Activated naive CD4-positive, alpha-beta T cell treated with Interleukin-2 at 50 U/mL for 16 hours (primary cell): ENCODE results near the gene OCEL1.

Experiments
- DNase-seq: peaks from one replicate; pipeline ENCODE4 v3.0.0-alpha.2; 2020

Gene OCEL1

DNA sequence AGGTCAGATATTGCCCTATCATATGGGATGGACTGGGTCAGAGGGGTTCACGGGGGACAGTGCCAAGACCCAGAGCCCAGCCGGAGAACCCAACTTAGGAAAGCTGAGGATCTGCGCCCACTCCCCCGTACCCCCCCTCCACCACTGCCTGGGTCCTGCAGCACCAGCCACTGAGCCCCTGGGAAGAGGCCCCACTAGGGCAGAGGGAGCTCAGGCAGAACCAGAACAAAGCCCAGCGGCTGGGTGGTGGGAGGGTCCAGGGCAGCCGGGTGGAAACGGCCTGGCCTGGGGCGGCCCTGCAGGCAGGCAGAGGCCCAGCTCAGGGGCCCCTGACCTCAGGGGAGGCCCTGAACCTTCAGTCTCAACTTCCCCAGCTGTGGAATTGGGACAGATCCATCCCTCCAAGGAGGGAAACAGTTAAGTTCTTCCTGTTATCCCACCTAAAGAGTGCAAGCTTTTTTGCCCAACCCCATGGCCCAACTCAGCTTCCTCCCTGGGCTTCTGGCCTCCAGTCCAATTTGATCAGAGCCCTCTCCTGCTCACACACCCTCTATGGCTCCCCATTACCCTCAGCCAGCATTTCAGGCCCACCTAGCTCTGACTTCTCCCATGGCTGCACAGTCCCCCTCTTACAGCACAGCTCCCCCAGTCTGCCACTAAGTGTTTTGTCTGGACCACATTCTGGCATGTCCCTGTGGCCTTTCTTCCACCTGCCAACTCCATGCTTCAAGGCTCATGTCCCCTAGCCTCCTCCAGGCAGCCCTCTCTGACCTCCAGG lies 16.6 kb downstream of the OCEL1 start:
- DNase-seq, result no peak

DNA sequence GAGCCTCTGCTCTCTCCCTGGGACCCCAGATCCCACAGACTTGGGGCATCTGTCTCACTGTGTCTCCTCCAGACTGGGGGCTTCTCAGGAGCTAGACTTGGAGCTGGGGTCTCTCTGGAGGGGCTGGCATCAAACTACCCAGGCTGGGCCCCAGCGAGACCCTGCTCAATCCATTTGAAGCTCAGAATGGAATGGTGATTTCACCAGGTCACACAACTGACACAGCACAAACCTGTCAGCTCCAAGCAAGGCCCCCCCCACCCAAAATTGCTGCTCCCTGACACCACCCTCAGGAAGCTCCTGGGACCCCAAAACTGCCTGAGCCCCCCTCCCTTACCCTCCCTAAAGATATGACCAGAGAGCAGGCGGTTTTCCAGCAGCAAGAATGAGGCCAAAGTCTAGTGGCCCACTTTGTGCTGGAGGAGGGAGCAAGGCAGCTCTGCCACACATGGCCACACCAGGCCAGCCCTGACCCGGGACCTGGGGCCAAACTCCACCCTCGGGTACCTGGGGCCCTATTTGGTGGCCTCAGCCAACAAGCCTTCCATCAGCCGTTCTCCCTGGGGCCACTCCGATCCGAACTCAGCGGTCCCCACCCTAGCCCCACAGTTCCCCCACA lies 17.3 kb downstream of the OCEL1 start:
- DNase-seq, result no peak

DNA sequence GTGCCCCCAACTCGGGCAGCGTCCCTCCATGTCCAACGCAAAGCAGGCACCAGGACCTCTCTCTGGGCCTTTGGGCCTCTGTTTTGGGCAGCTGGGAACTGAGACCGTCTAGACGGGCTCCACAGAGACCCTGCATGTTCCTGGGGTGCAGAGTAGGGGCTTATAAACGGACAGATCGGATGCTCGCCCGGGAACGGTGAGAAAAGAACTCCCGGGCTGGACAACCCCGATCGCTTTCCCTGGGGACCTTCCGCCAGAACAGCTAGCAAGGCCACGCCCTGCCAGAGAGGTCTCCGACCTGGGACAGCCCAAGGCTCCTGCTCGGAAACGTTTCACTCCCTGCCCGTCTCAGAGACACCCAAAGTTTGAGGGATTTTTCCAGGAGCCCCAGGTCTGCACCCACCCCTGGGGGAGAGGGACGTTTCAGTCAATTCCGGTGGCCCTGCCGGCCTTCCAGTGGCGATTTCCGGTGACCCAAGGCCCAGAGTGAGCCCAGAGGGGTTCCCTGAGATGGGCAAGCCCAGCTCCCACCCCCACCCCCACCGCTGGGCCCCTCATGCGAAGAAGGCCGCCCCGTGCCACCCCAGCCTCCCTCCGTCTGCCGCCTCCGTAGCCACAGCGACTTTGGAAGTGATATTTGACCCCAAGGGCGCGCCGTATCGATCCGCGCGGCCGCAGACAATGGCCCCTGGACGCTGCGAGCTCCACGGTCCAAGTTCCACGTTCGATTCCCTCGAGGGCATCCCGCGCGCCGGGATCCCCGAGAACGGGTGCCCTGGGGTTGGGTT lies 18.0 kb downstream of the OCEL1 start:
- no peak for DNase-seq

- DNase-seq, result no peak
These were observed 18.9 kb downstream of the OCEL1 start for GRCh38 chr19:17244618-17245534.

DNA sequence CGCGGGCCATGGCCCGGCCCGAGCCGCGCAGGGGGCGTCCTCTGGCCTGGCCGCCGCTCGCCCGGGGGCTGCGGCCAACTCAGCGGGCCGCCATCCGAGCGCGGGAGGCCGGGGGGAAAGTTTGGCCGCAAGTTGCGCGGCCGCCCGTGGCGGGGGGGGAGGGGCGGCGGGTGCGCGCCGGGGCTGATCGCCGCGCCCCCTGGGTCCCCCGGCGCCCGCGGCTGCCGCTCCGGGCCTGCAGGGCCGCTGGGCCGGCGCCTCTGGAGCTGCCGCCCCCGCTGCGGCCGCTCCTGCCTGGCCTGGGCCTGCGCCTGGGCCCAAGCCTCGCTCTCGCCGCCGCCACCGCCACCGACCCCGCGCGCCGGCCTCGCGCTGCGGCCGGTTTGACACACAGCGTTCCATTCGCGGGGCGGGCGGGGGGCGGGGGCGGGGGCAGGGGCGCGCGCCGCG lies 19.5 kb downstream of the OCEL1 start, which contains the start of gene NR2F6:
NR2F6 (minus strand) TSS at position 385 of the 450 bp plus-strand sequence. CDS start 699 bp downstream, outside the sequence.
- no peak for DNase-seq

DNA sequence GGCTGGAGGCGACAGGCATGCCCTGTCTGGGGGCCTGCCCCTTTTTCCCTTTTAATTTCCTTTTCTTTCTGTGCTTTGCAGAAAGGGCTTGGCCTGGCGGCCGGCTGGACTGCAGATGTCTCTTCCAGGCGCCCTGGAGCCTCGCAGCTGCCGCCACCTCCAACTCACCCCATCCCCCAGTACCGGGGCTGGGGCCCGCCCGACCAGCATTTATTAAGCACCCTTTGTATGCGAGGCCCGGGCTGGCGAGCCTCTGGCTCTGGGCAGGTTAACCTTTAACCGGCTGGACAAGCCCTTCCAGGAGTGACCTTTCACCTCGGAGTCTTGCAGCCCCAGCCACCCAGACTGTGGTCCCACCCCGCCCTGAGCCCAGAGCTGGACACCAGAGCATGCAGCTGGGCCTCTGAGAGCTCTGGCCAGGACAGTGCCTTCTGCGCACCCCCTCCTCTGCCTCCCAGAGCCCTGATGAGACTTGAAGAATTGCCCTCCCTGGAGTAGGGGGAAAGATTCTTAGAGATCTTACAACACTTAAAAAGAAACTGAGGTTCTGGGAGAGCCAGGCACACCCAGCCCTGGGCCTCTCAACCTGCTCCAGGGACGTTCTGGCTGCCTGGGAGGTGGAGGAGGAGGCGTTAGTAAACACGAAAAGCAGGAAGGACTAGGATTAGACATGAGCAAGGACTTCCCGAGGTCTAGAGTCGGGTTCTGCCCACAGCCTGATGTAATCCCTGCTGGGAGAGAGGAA lies 20.8 kb downstream of the OCEL1 start:
- DNase-seq, result no peak

DNA sequence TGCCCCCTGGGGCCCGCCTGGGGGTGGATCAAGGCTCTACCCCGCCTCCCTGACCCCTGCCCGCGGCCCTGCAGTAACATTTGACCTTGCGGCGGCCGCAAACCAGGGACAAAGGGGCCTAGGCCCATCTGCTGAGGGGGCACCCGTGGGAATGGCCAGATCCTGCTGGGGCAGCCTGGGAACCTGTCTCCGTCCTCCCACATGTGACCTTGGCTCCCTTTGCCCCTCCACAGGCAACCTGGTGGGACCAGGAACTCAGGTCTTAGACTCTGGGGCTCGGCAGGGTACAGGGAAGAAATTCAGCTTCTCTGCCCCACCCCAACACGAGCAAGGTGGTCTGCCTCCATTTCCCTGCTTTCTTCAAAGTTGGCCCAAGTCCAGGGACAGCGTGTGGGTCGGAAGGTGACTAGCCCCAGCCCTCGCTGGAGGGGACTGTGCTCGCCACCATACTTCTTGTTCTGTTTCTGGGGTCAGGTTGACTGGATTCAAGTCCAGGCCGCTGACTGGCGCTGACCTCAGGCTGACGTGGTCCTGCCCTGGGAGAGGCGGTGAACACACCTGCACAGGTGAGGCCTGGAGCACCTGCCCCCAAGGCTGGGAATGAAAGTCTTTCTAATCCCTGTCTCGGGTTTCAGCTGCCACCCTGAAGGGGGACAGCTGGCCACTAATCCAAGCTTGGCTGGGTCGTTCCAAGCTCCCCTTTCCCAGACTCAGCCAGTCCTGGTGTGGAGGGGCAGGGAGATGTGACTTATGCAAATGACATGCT lies 22.2 kb downstream of the OCEL1 start:
- no peak for DNase-seq

- no peak for DNase-seq
These were observed 24.0 kb downstream of the OCEL1 start for GRCh38 chr19:17249887-17250548.

- no peak for DNase-seq
These were observed 28.6 kb downstream of the OCEL1 start for GRCh38 chr19:17254636-17255035.

- DNase-seq, result no peak
These were observed 29.2 kb downstream of the OCEL1 start for GRCh38 chr19:17255150-17255621.

- no peak for DNase-seq
These were observed 30.1 kb downstream of the OCEL1 start for GRCh38 chr19:17256130-17256529.

DNA sequence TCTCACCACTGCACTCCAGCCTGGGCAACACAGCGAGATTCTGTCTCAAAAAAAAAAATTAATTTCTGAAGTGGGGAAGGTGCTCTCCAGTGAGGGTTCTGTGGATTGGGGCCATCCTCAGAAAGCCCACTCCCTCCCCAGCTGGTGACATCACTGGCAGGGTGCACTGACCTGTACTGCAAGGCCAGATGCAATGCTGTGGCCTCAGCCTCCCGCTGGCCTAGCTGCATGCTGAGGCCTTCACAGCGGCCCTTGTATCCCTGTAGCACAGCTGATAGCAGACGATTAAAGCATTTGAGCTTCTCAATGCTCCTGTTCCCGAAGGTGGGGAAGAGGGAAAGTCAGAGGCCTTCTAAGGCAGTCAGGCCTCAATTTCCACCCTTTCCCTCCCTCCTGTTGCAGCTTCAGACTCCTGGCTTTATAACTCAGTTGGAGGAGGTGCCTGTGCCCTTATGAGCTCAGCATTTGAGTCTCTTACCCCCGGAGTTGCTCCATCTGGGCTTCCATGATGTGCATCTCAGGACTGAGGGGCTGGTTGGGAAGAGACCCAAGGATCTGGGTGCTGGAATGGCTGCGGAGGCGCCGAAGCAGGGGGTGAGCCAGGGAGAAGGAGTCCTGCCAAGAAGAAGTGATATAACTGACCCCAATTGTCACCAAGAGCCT lies 33.2 kb downstream of the OCEL1 start:
- no peak for DNase-seq

GRCh38 chr19:17259934-17260333 lies 33.9 kb downstream of the OCEL1 start:
- DNase-seq, result no peak

- peak; percentile 91 for DNase-seq
These were observed 34.9 kb downstream of the OCEL1 start for GRCh38 chr19:17260842-17261325.

DNA sequence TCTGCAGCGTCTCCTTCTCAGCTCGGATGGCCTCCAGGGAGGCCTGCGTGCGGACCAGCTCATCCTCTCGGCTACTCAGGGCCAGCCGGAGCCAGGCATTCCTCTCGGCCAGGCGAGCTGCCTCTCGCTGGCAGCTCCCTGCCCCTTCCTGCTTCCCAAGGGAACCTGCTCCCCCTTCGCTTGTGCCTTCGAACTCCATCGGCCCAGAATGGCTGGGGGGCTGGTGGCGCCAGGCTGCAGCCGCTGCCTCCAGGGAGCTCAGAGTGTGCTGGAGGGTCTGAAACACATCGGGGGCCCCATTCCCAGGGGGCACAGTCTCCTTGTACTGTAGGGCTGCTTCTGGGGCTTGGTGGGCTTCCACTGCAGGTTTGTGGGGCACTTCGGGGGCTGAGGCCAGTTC lies 36.5 kb downstream of the OCEL1 start:
- DNase-seq, result no peak

GRCh38 chr19:17263712-17264640 lies 38.0 kb downstream of the OCEL1 start:
- DNase-seq, result no peak

- DNase-seq, result no peak
These were observed 38.6 kb downstream of the OCEL1 start, which contains the start of gene USHBP1 for GRCh38 chr19:17264641-17264979. Gene USHBP1 (minus strand): TSS chr19:17264745. CDS start chr19:17264299, 446 bp downstream.

DNA sequence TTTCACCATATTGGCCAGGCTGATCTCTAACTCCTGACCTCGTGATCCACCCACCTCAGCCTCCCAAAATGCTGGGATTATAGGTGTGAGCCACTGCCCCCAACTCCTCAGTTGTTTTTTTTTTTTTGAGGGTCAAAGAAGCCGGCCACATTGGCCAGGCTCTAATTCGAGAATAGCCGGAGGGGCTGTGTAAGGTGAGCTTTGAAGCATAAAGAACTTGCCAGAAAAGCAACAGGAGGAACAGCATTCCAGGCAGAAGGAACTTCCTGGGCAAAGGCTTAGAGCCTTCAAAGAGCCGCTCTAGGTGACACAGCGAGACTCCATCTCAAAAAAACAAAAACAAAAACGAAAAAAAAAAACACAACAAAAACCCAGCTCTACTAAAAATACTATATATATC lies 40.0 kb downstream of the OCEL1 start:
- DNase-seq, result no peak
